Hepatocyte (in vitro differentiated cells): ENCODE results near the gene OR6P1. TPM values are rescaled to one million over a fixed set of nuclear protein-coding genes. Genes with fewer than 3 reads are reported as not detected.

Source experiments
- DNase-seq: peaks from one replicate; pipeline ENCODE4 v3.0.0-alpha.2; 2016; ENCODE audit warnings: low spot score
- H2AFZ ChIP-seq: fragments of 200-600 bp; sonication (generic); 2 replicates; pipeline ENCODE4 v1.6.0; 2016; ENCODE audit warnings: antibody characterized with exemption, mild to moderate bottlenecking
- H3K27ac ChIP-seq: fragments of 200-600 bp; sonication (generic); 2 replicates; pipeline ENCODE4 v1.5.1; 2016; ENCODE audit warnings: mild to moderate bottlenecking
- H3K27me3 ChIP-seq: fragments of 200-600 bp; sonication (generic); 2 replicates; pipeline ENCODE4 v1.6.1; 2016
- H3K36me3 ChIP-seq: fragments of 200-600 bp; sonication (generic); replicated peaks from 2 replicates; pipeline ENCODE4 v1.5.1; 2016; ENCODE audit warnings: low read depth; ENCODE audit not compliant: insufficient read depth
- H3K4me1 ChIP-seq: fragments of 200-600 bp; sonication (generic); 2 replicates; pipeline ENCODE4 v1.5.1; 2016; ENCODE audit warnings: mild to moderate bottlenecking, moderate library complexity; ENCODE audit not compliant: insufficient read depth
- H3K4me2 ChIP-seq: fragments of 200-600 bp; sonication (generic); 2 replicates; pipeline ENCODE4 v1.6.0; 2016
- H3K4me3 ChIP-seq: fragments of 200-600 bp; sonication (generic); 2 replicates; pipeline ENCODE4 v1.5.1; 2016; ENCODE audit warnings: mild to moderate bottlenecking
- H3K79me2 ChIP-seq: fragments of 200-600 bp; sonication (generic); 2 replicates; pipeline ENCODE4 v1.6.0; 2017; ENCODE audit warnings: mild to moderate bottlenecking
- H3K9me2 ChIP-seq: fragments of 200-600 bp; sonication (generic); replicated peaks from 2 replicates; pipeline ENCODE4 v1.6.0; 2017; ENCODE audit warnings: mild to moderate bottlenecking; ENCODE audit not compliant: insufficient read depth
- H3K9me3 ChIP-seq: fragments of 200-600 bp; sonication (generic); 2 replicates; pipeline ENCODE4 v1.5.1; 2016; ENCODE audit warnings: low read depth, mild to moderate bottlenecking
- H4K20me1 ChIP-seq: fragments of 200-600 bp; sonication (generic); 2 replicates; pipeline ENCODE4 v1.6.0; 2016; ENCODE audit warnings: mild to moderate bottlenecking; ENCODE audit not compliant: insufficient read depth, poor library complexity, severe bottlenecking
- EZH2 ChIP-seq: fragments of 200-600 bp; sonication (generic); IDR thresholded peaks from 2 replicates; pipeline ENCODE4 v1.6.1; 2016; ENCODE audit warnings: antibody characterized with exemption, mild to moderate bottlenecking, borderline replicate concordance
- EZH2phosphoT487 ChIP-seq: fragments of 200-600 bp; sonication (generic); IDR thresholded peaks from one replicate; pipeline ENCODE4 v1.6.1; 2018; ENCODE audit warnings: antibody characterized with exemption, mild to moderate bottlenecking, low read depth, moderate library complexity; ENCODE audit not compliant: unreplicated experiment, severe bottlenecking
- WGBS: methylation state at CpG from one replicate; pipeline ENCODE4 v1.1.6; 2016; ENCODE audit warnings: low lambda C conversion rate; ENCODE audit errors: missing lambda C conversion rate; 5-methylcytosine and 5-hydroxymethylcytosine counted together
- polyA plus RNA-seq: library from polyadenylated mRNA; unstranded; fragments of >200 nt; fragmentation: Nextera tagmentation; extraction: Ambion mirVana; gene quantifications from 2 replicates; pipeline ENCODE4 v1.2.1, GENCODE V29; 2016
- total RNA-seq: library from RNA; depleted of rRNA; stranded (reverse); fragments of >200 nt; gene quantifications from 2 replicates; pipeline ENCODE4 v1.2.3, GENCODE V29; 2014
- TF ChIP-seq, protein P1 (sequence below): fragments of 200-600 bp; sonication (generic); IDR thresholded peaks from 2 replicates; pipeline ENCODE4 v1.5.1; 2016; ENCODE audit warnings: antibody characterized with exemption, mild to moderate bottlenecking; ENCODE audit not compliant: poor library complexity

Gene OR6P1
- total and polyA plus RNA-seq, 2 experiments from 2014 or later = not detected

DNA sequence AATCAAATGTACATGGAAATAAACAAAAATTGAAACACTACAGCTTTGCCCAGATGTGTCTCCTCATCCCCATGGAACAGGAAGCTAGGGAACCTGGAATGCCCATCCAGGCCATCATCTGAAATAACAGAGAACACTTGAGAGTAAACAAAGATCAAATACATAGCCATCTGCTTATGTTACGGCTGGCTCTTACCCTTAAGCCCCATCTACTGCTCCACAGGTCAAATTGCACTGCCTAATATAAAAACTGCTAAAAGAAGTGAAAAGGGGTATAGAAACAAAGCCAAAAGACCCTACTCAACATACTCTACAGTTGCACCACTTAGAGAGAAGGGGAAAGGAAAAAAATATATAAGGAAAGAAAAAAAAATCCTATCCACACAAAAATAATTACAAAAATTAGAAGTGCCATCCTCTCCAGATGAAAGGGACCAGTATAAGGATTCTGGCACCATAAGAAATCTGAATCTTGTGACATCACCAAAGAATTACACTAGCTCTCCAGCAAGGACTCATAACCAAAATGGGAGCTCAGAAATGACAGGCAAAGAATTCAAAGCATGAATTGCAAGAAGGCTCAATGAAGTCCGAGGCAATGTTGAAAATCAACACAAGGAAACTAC lies 43.1 kb downstream of the OR6P1 start:
- 60% methylated on average over 2 of the region's 2 CpGs for WGBS
- H3K27me3 ChIP-seq = no peaks in the 10 kb centered on the region
- H2AFZ ChIP-seq = no peak overlapping the region
- H3K79me2 ChIP-seq = no peaks in the 10 kb centered on the region
- H3K4me3 ChIP-seq = no peak overlapping the region
- no peaks in the 10 kb centered on the region for H4K20me1 ChIP-seq
- no peaks in the 10 kb centered on the region for H3K4me1 ChIP-seq
- H3K36me3 ChIP-seq = no peaks in the 10 kb centered on the region
- peaks cover 5% of the 10 kb centered on the region for H3K9me3 ChIP-seq
- DNase-seq = no peak
- H3K9me2 ChIP-seq = no peaks in the 10 kb centered on the region
- no peak overlapping the region for H3K27ac ChIP-seq
- no peak overlapping the region for H3K4me2 ChIP-seq
- TF ChIP-seq EZH2phosphoT487 (no peak), EZH2 (no peak)
- TF ChIP-seq, protein P1, sequence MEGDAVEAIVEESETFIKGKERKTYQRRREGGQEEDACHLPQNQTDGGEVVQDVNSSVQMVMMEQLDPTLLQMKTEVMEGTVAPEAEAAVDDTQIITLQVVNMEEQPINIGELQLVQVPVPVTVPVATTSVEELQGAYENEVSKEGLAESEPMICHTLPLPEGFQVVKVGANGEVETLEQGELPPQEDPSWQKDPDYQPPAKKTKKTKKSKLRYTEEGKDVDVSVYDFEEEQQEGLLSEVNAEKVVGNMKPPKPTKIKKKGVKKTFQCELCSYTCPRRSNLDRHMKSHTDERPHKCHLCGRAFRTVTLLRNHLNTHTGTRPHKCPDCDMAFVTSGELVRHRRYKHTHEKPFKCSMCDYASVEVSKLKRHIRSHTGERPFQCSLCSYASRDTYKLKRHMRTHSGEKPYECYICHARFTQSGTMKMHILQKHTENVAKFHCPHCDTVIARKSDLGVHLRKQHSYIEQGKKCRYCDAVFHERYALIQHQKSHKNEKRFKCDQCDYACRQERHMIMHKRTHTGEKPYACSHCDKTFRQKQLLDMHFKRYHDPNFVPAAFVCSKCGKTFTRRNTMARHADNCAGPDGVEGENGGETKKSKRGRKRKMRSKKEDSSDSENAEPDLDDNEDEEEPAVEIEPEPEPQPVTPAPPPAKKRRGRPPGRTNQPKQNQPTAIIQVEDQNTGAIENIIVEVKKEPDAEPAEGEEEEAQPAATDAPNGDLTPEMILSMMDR = no peak

DNA sequence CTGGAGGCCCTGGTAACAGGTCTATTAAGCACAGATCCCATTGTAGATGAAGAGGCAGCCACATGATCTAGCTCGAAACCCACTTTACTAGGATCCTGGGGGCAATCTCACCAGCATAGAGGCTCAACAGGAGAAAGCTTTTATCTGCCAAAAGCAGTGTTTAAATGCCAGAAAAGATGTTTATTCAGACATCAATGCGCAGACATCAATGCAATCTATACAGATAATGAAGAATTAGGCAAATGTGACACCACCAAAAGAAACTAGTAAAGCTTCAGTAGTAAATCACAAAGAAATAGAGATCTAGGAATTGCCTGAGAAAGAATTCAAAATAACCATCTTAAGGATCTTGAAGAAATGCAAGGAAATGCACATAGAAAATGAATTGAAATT lies 48.7 kb downstream of the OR6P1 start:
- no peaks in the 10 kb centered on the region for H3K9me2 ChIP-seq
- H3K36me3 ChIP-seq = no peaks in the 10 kb centered on the region
- H3K4me2 ChIP-seq = no peak overlapping the region
- no peaks in the 10 kb centered on the region for H3K27me3 ChIP-seq
- no peak overlapping the region for H3K4me3 ChIP-seq
- H3K79me2 ChIP-seq = no peaks in the 10 kb centered on the region
- H3K9me3 ChIP-seq = no peaks in the 10 kb centered on the region
- WGBS = 88% methylated on average over 2 of the region's 2 CpGs
- H4K20me1 ChIP-seq = no peaks in the 10 kb centered on the region
- TF ChIP-seq EZH2 (no peak), EZH2phosphoT487 (no peak)
- DNase-seq = no peak
- no peak overlapping the region for H3K27ac ChIP-seq
- no peaks in the 10 kb centered on the region for H3K4me1 ChIP-seq
- H2AFZ ChIP-seq = no peak overlapping the region

DNA sequence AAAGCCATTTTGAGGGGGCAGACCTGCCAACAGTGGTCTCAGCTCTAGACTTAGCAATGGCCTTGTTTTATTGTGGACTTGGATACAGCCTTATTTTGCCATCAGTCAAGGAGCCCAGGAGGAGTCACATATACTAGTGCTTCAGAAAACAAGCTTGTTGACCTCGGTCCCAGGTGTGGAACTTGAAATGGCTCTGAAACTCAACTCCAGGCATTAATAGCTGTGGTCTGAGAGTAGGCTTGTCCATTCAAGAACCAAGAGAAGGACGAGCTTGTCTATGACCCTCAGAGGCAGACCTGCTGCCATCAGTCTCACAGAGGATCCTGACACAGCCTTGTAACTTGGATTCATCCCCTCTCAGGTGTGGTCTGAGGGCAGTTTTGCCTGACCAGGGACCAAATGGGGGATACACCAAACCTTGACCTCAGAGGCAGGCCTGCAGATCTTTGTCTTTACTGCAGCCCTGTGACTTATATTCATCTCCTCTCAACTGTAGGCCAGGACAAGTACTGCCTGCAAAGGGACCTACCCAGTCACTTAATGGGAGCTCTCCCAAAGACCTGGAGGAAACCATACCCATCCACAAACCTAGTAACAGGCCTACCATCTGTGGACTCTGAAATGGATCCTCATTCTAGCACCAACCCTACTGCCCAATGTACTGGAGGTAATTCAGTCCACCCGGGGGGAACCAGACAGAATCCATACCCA lies 49.3 kb downstream of the OR6P1 start:
- no peaks in the 10 kb centered on the region for H3K36me3 ChIP-seq
- H3K4me3 ChIP-seq = no peak overlapping the region
- H3K27me3 ChIP-seq = no peaks in the 10 kb centered on the region
- no peaks in the 10 kb centered on the region for H3K9me2 ChIP-seq
- 91% methylated on average over 3 of the region's 3 CpGs for WGBS
- no peak overlapping the region for H3K27ac ChIP-seq
- no peaks in the 10 kb centered on the region for H3K4me1 ChIP-seq
- H2AFZ ChIP-seq = no peak overlapping the region
- no peaks in the 10 kb centered on the region for H3K79me2 ChIP-seq
- TF ChIP-seq, protein P1 = no peak
- TF ChIP-seq EZH2phosphoT487 (no peak), EZH2 (no peak)
- H3K9me3 ChIP-seq = no peaks in the 10 kb centered on the region
- no peak for DNase-seq
- no peaks in the 10 kb centered on the region for H4K20me1 ChIP-seq
- H3K4me2 ChIP-seq = no peak overlapping the region

DNA sequence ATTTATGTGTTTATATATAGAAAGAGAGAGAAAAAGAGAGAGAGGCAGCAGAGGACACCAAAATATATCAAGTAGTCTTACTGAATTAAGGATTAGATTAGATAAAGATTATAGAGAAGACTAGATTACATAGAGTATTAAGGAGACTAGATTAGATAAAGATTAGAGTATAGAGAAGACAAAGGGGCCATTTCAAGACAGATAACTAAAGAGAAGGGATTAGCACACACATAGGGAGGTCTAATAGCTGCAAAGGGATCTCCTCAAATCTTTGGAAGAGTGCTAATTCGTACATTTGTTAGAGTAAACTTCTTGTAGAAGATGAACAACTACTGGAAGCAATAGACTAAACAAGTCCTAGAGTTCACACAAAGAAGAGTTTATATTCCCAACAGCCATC lies 50.4 kb downstream of the OR6P1 start:
- Histone ChIP-seq H3K36me3 (no peaks in the 10 kb centered on the region), H2AFZ (no peak overlapping the region), H3K9me3 (no peaks in the 10 kb centered on the region), H3K4me3 (no peak overlapping the region), H3K4me1 (no peaks in the 10 kb centered on the region), H3K27me3 (no peaks in the 10 kb centered on the region), H3K79me2 (no peaks in the 10 kb centered on the region), H3K27ac (no peak overlapping the region), H4K20me1 (no peaks in the 10 kb centered on the region), H3K4me2 (no peak overlapping the region), H3K9me2 (no peaks in the 10 kb centered on the region)
- 34% methylated on average over 1 of the region's 1 CpG for WGBS
- DNase-seq = no peak
- no peak for TF ChIP-seq EZH2
- TF ChIP-seq EZH2phosphoT487 = no peak
- TF ChIP-seq, protein P1 = no peak
